ENCODE data around the gene TGFBI.

- no peak for TF ChIP-seq POLR2A (IDR thresholded peaks at IDR 0.05)
- TF ChIP-seq, protein P1, sequence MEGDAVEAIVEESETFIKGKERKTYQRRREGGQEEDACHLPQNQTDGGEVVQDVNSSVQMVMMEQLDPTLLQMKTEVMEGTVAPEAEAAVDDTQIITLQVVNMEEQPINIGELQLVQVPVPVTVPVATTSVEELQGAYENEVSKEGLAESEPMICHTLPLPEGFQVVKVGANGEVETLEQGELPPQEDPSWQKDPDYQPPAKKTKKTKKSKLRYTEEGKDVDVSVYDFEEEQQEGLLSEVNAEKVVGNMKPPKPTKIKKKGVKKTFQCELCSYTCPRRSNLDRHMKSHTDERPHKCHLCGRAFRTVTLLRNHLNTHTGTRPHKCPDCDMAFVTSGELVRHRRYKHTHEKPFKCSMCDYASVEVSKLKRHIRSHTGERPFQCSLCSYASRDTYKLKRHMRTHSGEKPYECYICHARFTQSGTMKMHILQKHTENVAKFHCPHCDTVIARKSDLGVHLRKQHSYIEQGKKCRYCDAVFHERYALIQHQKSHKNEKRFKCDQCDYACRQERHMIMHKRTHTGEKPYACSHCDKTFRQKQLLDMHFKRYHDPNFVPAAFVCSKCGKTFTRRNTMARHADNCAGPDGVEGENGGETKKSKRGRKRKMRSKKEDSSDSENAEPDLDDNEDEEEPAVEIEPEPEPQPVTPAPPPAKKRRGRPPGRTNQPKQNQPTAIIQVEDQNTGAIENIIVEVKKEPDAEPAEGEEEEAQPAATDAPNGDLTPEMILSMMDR (IDR thresholded peaks at IDR 0.05): no peak
These were observed 48.2 kb upstream of the TGFBI start for GRCh38 chr5:135980620-135981019.
